Esophagus squamous epithelium (tissue), 5 donors: ENCODE data around the gene TMEM174. TPM values are rescaled to one million over a fixed set of nuclear protein-coding genes. Genes with fewer than 3 reads are reported as not detected.
"Not testable (repeated sequence)": the region's sequence is repeated elsewhere in the genome, so short reads cannot be mapped to it uniquely, and the experiment has no call there.

Source experiments
- DNase-seq: peaks from one replicate; lab custom pipeline; 2025; lab: John Stamatoyannopoulos, UW
- H3K27ac ChIP-seq, 4 donors: fragments of 200-600 bp; sonication (generic); one replicate each; pipeline ENCODE4 v1.5.1; 2016 to 2019; ENCODE audit warnings: mild to moderate bottlenecking in 1 of 4
- H3K27me3 ChIP-seq, 4 donors: fragments of 200-600 bp; sonication (generic); 1 replicate in 3 of 4; 2 replicates in 1 of 4; pipeline versions ENCODE4 v1.5.1 to v1.6.0; 2017 to 2021; ENCODE audit warnings: antibody characterized with exemption in 1 of 4
- H3K36me3 ChIP-seq, 3 donors: fragments of 200-600 bp; sonication (generic); one replicate each; pipeline ENCODE4 v1.5.1; 2016 to 2019
- H3K4me1 ChIP-seq, 3 donors: fragments of 200-600 bp; sonication (generic); one replicate each; pipeline ENCODE4 v1.5.1; 2017 to 2019
- H3K4me3 ChIP-seq, 4 donors: fragments of 200-600 bp; sonication (generic); 1 replicate in 3 of 4; 2 replicates in 1 of 4; pipeline ENCODE4 v1.5.1; 2016 to 2019; ENCODE audit warnings: mild to moderate bottlenecking in 2 of 4, moderate library complexity in 1 of 4
- H3K9me3 ChIP-seq, 3 donors: fragments of 200-600 bp; sonication (generic); one replicate each; pipeline ENCODE4 v1.5.1; 2016 to 2019
- POLR2A ChIP-seq, 4 donors: fragments of 450-650 bp; IDR thresholded peaks; one replicate each; pipeline ENCODE4 v1.6.1; 2017; ENCODE audit warnings: antibody characterized with exemption in 4 of 4, mild to moderate bottlenecking in 4 of 4, moderate library complexity in 3 of 4
- WGBS, 2 donors: methylation state at CpG; one replicate each; pipeline ENCODE4 v1.1.5; 2018; 5-methylcytosine and 5-hydroxymethylcytosine counted together
- intact Hi-C: fragments of 100-400 bp; cut with DNase I; formaldehyde crosslinking; loops from one replicate; pipeline ENCODE4 v1.15.0; 2022
- total RNA-seq, 4 donors: library from RNA; depleted of rRNA; stranded (reverse); fragments of >200 nt; gene quantifications; one replicate each; pipeline ENCODE4 v1.1.0, GENCODE V29; 2016
- TF ChIP-seq, protein P1 (sequence below), 6 experiments: fragments of 450-650 bp in 4 of 6; fragments of 200-600 bp in 2 of 6; sonication (generic) in 2 of 6; IDR thresholded peaks; one replicate each; pipeline ENCODE4 v1.5.1; 2016 to 2019; ENCODE audit warnings: antibody characterized with exemption in 6 of 6, mild to moderate bottlenecking in 4 of 6, moderate library complexity in 4 of 6
- donor health status: DM: yes; HTN: yes; CAD: no.

Gene TMEM174
- total RNA-seq, 4 donors from 2014 or later: not detected

DNA sequence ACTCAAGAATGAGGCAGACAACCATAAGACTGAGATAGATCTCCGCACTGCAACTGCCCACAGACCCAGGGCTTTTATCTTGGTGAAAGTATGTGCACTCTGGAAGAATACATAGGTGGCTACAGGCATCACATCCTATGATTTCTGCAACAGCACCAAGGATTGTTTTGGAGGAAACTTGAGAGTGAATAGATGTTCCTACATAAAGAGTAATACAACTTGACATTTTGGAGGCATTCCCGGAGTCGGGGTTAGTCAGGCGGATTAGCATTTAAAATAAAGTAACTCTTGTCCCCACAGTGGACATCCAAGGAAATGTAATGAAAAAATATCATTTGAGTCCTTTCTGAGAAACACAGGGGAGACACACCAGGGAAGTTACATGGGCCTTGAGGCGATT is 26.7 kb downstream of the TMEM174 start:
- TF ChIP-seq POLR2A (IDR thresholded peaks at IDR 0.05): no peak
- TF ChIP-seq, protein P1, sequence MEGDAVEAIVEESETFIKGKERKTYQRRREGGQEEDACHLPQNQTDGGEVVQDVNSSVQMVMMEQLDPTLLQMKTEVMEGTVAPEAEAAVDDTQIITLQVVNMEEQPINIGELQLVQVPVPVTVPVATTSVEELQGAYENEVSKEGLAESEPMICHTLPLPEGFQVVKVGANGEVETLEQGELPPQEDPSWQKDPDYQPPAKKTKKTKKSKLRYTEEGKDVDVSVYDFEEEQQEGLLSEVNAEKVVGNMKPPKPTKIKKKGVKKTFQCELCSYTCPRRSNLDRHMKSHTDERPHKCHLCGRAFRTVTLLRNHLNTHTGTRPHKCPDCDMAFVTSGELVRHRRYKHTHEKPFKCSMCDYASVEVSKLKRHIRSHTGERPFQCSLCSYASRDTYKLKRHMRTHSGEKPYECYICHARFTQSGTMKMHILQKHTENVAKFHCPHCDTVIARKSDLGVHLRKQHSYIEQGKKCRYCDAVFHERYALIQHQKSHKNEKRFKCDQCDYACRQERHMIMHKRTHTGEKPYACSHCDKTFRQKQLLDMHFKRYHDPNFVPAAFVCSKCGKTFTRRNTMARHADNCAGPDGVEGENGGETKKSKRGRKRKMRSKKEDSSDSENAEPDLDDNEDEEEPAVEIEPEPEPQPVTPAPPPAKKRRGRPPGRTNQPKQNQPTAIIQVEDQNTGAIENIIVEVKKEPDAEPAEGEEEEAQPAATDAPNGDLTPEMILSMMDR (IDR thresholded peaks at IDR 0.05): no peak
- no peak for DNase-seq
- H3K27ac ChIP-seq: no peak overlapping the region
- intact Hi-C loops: loop anchor here (10.0 kb wide), 1 partner anchor 115 kb away; no protein-coding TSS in a partner anchor
- H3K4me1 ChIP-seq: peaks cover 0 to 9% (median 4%) of the 10 kb centered on the region in 3 donors
- H3K27me3 ChIP-seq: peaks cover 0 to 24% (median 0%) of the 10 kb centered on the region in 4 donors
- H3K9me3 ChIP-seq: no peaks in the 10 kb centered on the region
- H3K4me3 ChIP-seq: no peak overlapping the region
- no peaks in the 10 kb centered on the region for H3K36me3 ChIP-seq
- 85 to 86% methylated on average over 5 of the region's 5 CpGs for WGBS, 2 donors

DNA sequence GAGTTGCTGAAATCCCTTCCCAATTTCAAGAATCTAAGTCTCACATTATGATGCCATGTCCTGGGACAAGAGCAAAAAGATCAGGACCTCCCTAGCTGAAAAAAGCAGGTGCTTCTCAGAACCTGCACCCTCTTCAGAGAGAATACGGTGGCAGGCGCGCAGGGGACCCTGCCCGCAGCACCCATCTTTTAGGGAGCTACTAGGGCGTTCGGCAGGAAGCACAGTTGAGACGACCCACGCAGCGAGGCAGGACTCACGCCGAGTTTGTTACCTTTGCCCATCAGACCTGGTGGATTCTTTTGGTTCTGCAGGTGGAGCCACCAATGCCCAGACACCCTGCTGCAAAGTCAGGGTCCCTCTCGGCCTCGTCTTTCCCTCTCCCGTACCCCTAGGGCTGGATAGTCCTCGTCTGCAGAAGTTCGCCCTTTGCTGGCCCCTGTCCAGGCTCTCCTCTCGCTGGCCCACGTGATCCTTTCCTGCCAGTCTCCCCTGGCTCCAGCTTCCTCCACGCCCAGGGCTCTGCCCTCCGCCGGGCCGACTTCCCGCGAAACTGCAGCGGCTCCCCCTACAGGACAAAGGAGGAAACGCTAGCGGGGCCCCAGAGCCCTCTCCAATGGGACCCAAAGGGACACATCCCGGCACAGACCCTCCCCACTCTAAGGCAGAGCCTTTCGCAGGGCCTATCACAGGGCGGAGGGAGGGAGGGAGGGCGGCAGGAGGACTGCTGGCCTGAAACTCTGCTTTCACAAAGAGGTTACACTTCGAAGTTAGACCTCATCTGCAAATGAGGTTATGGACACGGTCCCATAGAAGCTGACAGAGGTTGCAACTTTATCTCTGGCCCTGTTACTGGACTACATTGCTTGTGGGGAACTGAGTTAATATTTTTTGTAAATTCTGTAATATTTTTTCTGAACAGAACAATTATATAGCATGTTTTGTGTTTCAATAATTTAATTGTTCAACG is 28.8 kb downstream of the TMEM174 start:
- H3K9me3 ChIP-seq: no peaks in the 10 kb centered on the region
- peaks cover 0 to 9% (median 4%) of the 10 kb centered on the region in 3 donors for H3K4me1 ChIP-seq
- no peaks in the 10 kb centered on the region for H3K36me3 ChIP-seq
- H3K27ac ChIP-seq: no peak overlapping the region
- peaks cover 0 to 30% (median 0%) of the 10 kb centered on the region in 4 donors for H3K27me3 ChIP-seq
- H3K4me3 ChIP-seq: peak overlapping the region in 1 of 4 donors; percentile 13
- 22 to 23% methylated on average over 8 to 13 of the region's 34 CpGs for WGBS, 2 donors
- no peak for TF ChIP-seq POLR2A (IDR thresholded peaks at IDR 0.05)
- TF ChIP-seq, protein P1 (IDR thresholded peaks at IDR 0.05): peak; percentile 35 to 90 (median 82)
- intact Hi-C loops: no loop called here
- no peak for DNase-seq

DNA sequence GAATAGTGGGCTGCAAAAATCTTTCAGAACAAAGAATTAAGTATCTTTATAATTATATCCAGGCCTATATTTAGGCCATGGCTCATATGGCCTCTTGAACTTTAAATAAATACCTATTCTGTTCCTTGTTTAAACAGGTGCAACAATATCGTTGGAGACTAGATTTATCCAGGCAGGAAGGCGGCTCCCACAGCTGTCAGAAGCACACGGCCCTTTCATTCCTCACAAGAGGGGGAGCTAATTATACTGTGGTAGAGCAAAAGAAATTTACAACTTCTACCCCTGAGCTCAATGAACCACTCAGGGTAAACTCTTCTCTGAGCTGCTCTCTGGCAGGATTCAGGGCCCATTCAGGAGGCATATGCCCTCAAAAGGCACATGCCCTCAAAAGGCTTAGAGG is 31.3 kb downstream of the TMEM174 start:
- H3K27me3 ChIP-seq: peaks cover 0 to 54% (median 0%) of the 10 kb centered on the region in 4 donors
- DNase-seq: no peak
- 63 to 71% methylated on average over 3 of the region's 3 CpGs for WGBS, 2 donors
- H3K27ac ChIP-seq: no peak overlapping the region
- peaks cover 0 to 16% (median 0%) of the 10 kb centered on the region in 3 donors for H3K9me3 ChIP-seq
- H3K4me3 ChIP-seq: no peak overlapping the region
- intact Hi-C loops: no loop called here
- H3K36me3 ChIP-seq: no peaks in the 10 kb centered on the region
- TF ChIP-seq, protein P1 (IDR thresholded peaks at IDR 0.05): no peak
- no peak for TF ChIP-seq POLR2A (IDR thresholded peaks at IDR 0.05)
- H3K4me1 ChIP-seq: peaks cover 0 to 9% (median 4%) of the 10 kb centered on the region in 3 donors

DNA sequence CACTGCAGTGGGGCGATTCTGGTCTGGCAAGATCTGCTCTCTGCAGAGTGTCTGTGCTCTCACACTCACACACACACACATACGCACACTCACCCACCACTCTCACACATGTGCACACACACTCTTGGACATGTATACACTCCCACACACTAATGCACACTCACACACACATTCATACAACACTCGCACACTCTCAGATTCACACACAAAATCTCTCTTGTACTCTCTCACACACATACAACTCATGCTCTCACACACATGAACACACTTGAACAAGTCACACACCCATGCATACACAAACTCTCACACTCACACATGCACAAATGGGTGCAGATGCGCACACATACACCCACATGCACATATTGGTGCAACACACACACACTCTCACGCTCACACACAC is 31.7 kb downstream of the TMEM174 start:
- intact Hi-C loops: no loop called here
- no peak for TF ChIP-seq POLR2A (IDR thresholded peaks at IDR 0.05)
- TF ChIP-seq, protein P1 (IDR thresholded peaks at IDR 0.05): no peak
- WGBS, 2 donors: 91 to 96% methylated on average over 5 of the region's 5 CpGs
- Histone ChIP-seq H3K4me3 (no peak overlapping the region), H3K27me3 (peaks cover 0 to 58% (median 0%) of the 10 kb centered on the region in 4 donors), H3K27ac (no peak overlapping the region), H3K4me1 (peaks cover 0 to 9% (median 4%) of the 10 kb centered on the region in 3 donors), H3K9me3 (peaks cover 0 to 16% (median 0%) of the 10 kb centered on the region in 3 donors), H3K36me3 (no peaks in the 10 kb centered on the region)
- no peak for DNase-seq

DNA sequence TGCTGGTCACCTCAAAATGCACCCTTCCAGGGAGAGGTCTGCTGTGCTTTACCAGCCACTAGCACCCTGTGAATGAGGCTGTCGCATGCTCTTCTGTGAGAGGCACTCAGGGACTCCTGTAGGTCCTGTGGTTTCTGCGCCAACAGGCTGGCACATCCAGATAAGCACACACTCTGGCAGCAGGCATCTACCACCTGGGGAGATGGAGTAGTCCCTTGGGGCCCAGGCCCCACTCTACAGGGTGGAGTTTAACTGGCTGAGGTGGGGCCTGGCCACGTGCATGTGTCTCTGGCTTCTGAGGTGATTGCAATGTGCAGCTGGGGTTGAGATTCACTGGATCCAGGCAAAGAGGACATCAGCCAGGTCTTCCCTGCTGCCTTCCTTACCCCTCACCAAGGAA is 32.3 kb downstream of the TMEM174 start:
- H3K4me1 ChIP-seq: peaks cover 0 to 9% (median 4%) of the 10 kb centered on the region in 3 donors
- 86% methylated on average over 1 of the region's 3 CpGs; no CpG with 5 or more reads in 1 of the 2 donors for WGBS, 2 donors
- H3K27me3 ChIP-seq: peaks cover 0 to 58% (median 0%) of the 10 kb centered on the region in 4 donors
- no peak overlapping the region for H3K4me3 ChIP-seq
- TF ChIP-seq, protein P1 (IDR thresholded peaks at IDR 0.05): no peak
- no peak for TF ChIP-seq POLR2A (IDR thresholded peaks at IDR 0.05)
- H3K36me3 ChIP-seq: no peaks in the 10 kb centered on the region
- H3K9me3 ChIP-seq: peaks cover 0 to 16% (median 0%) of the 10 kb centered on the region in 3 donors
- no peak overlapping the region for H3K27ac ChIP-seq
- intact Hi-C loops: no loop called here
- DNase-seq: no peak

DNA sequence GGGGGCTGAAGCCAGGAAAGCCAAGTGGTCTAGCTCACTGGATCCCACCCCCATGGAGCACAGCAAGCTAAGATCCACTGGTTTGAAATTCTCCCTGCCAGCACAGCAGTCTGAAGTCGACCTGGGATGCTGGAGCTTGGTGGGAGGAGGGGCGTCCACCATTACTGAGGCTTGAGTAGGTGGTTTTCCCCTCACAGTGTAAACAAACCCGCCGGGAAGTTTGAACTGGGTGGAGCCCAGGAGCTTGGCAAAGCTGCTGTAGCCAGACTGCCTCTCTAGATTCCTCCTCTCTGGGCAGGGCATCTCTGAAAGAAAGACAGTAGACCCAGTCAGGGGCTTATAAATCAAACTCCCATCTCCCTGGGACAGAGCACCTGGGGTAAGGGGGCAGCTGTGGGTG is 34.2 kb downstream of the TMEM174 start:
- intact Hi-C loops, H3K4me3 ChIP-seq, H3K4me1 ChIP-seq, DNase-seq, H3K27ac ChIP-seq, H3K36me3 ChIP-seq: not testable (repeated sequence)
- 0% methylated on average over 2 of the region's 4 CpGs; no CpG with 5 or more reads in 1 of the 2 donors for WGBS, 2 donors
- peaks cover 0 to 16% (median 0%) of the 10 kb centered on the region in 3 donors for H3K9me3 ChIP-seq
- H3K27me3 ChIP-seq: peaks cover 0 to 71% (median 0%) of the 10 kb centered on the region in 4 donors

DNA sequence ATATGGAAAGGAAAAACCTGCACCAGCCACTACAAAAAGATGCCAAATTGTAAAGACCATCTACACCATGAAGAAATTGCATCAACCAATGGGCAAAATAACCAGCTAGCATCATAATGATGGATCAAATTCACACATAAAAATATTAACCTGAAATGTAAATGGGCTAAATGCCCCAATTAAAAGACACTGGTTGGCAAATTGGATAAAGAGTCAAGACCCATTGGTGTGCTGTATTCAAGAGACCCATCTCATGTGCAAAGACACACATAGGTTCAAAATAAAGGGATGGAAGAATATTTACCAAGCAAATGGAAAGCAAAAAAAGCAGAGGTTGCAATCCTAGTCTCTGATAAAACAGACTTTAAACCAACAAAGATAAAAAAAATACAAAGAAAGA is 36.1 kb downstream of the TMEM174 start:
- DNase-seq, H3K36me3 ChIP-seq, H3K27ac ChIP-seq, H3K4me3 ChIP-seq, intact Hi-C loops, H3K4me1 ChIP-seq: not testable (repeated sequence)
- Histone ChIP-seq H3K27me3 (peaks cover 0 to 83% (median 0%) of the 10 kb centered on the region in 4 donors), H3K9me3 (peaks cover 0 to 16% (median 0%) of the 10 kb centered on the region in 3 donors)
